HG03457 (cell line): ENCODE measurements around the gene TOMM20.

Experiments used
- ATAC-seq: cut with Tn5 transposase; IDR thresholded peaks from one replicate; pipeline ENCODE4 v1.9.1; 2021; ENCODE audit warnings: moderate number of reproducible peaks; ENCODE audit not compliant: unreplicated experiment

TOMM20 gene

GRCh38 chr1:235068158-235069121 is 60.2 kb downstream of the TOMM20 start:
- no peak for ATAC-seq

- no peak for ATAC-seq
These were observed 61.1 kb downstream of the TOMM20 start for GRCh38 chr1:235067396-235068157.

GRCh38 chr1:235063068-235063765 is 65.4 kb downstream of the TOMM20 start:
- ATAC-seq = no peak

GRCh38 chr1:235060607-235061470 is 67.8 kb downstream of the TOMM20 start:
- ATAC-seq = no peak
